Measurements from ENCODE around the gene PDZRN4.
"Not testable (repeated sequence)": the region's sequence is repeated elsewhere in the genome, so short reads cannot be mapped to it uniquely, and the experiment has no call there.

The PDZRN4 gene

DNA sequence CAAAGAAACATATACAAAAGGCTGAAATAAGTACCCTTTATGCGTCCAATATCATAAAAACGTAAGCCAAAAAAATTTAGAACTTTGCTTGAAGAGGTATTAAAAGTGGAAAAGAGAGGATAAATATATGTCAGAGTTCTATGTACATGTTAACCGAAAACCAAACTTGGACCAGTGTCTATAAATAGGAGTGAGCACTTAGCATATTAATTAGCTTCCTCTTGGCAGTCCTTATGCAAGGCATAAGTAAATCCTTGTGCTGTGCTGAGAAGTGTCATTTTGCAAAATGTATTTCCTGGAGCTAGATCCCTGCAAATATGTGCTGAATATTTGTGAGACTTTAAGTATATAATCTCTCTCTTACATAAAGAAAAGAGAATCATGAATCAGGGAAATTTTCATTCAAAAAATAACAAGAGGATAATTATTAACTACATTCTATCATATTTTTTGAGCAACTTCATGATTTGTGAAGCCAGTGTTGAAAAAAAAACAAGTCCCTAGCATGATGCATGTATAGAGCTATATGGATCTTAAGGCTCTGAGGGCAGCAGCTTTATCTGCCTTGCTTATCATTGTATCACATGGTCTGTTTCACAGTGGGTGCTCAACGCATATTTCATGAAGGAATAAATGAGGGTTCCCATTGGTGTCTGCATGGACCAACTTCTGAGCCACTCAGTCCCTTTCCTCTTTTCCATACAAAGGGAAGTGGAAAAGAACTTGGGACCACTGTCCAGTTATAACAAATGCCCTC lies 326.1 kb downstream of the PDZRN4 start:
- no peak for DNase-seq

- no peak for DNase-seq
Observed at GRCh38 chr12:41514907-41515306, 326.8 kb downstream of the PDZRN4 start.

DNA sequence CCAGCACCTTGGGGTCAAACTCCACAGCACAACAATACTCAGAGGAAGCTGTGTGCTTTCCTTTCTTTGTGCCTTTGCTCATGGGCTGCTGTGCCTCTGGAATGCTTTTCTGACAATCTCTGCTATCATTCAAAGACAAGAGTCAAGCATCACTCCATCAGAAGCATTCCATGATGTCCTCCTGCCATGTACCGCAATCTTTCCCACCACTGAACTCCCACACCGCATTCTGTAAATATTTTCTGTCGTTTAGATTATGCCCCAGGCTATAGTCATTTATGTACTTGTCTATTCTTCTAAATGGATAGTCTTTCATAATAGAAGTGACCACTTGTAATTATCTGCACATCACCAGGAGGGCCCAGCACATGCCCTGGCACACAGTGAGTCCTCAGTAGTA lies 327.8 kb downstream of the PDZRN4 start:
- DNase-seq: no peak

- no peak for DNase-seq
Observed at GRCh38 chr12:41520869-41521268, 332.7 kb downstream of the PDZRN4 start.

- peak; percentile 65 for DNase-seq
Observed at GRCh38 chr12:41521872-41522379, 333.8 kb downstream of the PDZRN4 start.

- DNase-seq: no peak
Observed at GRCh38 chr12:41527062-41527461, 338.9 kb downstream of the PDZRN4 start.

DNA sequence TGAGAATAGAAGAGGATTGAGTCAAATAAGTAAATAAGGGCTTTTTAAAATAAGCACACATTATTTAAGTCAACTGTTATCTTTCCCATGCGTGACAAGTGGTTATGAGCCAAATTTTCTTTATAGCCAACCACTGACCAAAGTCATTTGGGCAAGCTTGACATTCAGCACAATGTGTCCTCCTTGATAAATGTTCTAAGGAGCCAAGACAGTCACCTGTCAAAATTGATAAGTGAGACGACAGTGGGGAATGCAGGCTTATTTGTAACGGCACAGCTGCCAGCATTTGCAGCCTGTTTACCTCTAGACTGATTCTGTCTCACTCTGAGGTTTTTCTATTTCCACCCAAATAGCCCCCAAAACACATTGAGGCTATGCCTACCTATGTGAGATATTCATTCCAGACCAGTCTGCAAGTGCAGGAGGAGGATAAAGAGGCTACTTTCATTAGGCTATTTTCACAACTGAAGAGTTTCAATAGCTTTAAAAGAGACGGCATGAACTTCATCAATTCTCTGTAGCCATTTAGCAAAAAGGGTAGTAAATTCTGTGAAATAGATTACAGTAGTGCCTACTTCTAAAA lies 339.5 kb downstream of the PDZRN4 start:
- no peak for DNase-seq

GRCh38 chr12:41528874-41529273 lies 340.8 kb downstream of the PDZRN4 start:
- DNase-seq: no peak

- DNase-seq: no peak
Observed at GRCh38 chr12:41530441-41530840, 342.3 kb downstream of the PDZRN4 start.

DNA sequence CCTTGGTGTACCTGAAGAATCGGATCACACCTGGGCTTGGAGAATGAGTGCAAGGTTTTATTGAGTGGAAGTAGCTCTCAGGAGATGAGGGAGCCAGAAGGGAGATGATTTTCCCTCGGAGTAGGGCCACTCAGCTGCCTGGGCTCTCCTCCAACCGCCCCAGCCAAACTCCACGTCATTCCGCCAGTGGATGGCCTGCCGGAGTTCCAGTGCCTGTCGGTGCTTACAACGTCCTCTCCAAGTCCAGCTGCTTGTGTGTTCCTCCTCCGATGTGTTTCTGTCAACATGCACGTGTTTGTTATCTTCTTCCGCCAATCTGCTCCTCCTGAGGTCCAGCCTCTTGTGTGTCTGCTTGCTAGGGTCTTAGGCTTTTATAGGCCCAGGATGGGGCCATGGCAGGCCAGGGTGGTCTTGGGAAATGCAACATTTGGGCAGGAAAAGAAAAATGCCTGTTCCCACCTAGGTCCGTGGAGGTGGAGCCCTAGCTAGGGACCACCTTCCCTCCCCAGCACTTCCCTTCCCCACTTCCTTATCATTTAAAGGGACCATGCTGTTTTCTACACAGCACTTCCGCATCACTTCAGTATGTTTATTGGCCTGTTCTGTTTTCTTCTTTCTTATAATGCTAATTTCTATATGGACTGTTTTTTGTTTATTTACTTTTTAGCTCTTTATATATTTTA lies 343.2 kb downstream of the PDZRN4 start:
- DNase-seq: no peak

GRCh38 chr12:41532072-41532471 lies 344.0 kb downstream of the PDZRN4 start:
- DNase-seq: no peak

DNA sequence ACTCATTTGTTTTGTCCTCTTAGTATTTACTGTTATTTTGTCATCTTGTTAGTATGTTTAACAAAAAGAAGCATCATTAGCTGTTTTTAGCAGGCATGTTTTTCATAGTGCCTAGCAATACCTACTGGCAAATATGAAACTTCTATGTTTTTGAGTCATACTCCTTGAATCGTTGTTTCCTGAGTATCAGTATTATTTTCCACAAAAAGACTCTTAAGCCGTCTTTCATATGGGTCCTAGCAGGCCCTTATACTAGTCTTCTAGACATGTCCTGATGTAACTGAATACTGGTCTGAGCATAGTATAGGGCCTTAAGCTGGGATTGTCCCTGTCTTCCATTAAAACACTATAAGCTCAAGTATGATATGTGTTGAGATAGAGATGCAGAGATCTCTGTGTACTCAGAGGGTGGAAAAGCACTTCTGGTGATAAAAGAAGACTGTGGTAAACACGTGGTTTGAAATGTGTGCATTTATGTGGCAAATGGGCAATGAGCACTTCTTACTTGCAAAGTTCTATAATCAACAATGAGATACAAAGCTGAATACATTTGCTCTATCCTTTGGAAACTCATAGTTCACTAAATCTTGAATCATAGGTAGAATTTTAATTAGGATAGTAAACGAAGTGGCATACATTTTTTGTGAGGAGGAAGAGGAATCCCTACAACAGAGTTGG lies 348.8 kb downstream of the PDZRN4 start:
- DNase-seq: no peak

- no peak for DNase-seq
Observed at GRCh38 chr12:41537522-41537921, 349.4 kb downstream of the PDZRN4 start.

GRCh38 chr12:41545761-41546160 lies 357.6 kb downstream of the PDZRN4 start:
- DNase-seq: no peak

DNA sequence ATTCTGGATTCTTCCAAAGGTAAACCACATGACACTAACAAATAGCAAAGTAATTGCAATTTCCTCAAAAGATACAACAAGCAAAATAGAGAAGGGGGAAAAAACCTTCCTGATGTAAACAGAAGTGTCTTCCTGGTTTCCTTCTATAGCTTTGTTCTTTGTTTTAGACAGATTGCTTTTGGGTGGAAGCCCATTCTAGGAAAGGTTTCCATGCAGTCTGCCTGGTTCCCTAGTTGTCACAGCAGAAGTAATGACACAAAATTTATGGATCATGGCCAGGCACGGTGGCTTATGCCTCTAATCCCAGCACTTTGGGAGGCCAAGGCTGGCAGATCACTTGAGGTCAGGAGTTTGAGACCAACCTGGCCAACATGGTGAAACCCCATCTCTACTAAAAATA lies 359.0 kb downstream of the PDZRN4 start:
- not testable (repeated sequence) for DNase-seq

DNA sequence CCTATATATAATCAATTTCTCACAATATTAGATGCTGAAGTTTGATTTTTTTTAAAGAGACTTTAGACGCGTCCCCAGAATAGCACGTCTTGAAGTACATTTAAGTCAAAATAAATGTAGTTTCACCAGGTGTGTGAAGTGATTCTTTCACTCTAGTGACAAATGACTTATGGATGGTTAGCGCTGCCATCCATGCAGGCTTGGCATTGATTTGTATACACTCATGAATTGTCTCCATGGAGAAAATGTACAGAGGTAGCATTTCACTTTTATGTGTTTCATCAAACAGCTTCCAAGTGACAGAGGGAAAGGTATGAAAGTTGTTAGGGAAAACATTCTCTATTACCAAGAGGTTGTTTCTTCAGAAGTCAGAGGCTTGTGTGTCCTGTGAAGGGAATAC lies 360.8 kb downstream of the PDZRN4 start:
- no peak for DNase-seq

GRCh38 chr12:41552588-41552987 lies 364.5 kb downstream of the PDZRN4 start:
- no peak for DNase-seq

- no peak for DNase-seq
Observed at GRCh38 chr12:41556176-41556575, 368.1 kb downstream of the PDZRN4 start.

DNA sequence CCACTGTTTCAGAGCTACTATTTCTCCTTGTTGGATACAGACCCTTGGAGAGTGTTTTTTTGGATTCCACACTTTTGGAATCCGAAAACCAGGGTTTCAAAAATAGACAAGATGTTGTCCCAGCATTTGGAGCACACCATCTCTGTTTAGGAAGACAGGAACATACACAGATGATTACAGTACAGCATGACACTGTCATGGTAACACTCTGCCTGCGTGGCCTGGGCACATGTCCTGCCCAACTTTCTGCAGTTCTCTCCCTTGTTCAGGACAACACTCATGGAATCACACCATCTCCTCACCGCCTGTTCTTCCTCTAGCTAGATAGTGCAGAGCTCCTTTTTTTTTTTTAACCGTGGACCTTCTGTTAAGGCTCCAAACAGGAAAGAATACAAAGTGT lies 369.2 kb downstream of the PDZRN4 start:
- no peak for DNase-seq

DNA sequence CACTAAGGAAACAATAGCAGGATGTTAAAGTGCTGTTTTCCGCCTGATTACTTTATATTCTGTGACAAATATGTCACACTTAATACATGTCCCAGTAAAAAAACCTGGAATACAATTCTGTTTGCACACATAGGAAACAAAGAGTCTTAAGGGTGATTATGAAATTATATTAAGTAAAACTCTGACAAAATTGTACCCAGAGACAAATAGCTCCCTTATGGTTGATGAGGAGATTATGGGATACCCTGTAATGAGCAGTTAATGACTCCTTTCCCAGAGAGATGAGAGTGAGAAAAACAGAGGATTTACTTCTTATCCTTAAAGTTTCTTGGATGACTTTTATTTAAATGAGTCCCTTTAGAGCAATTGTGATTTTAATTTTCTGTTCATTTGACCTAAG lies 370.6 kb downstream of the PDZRN4 start:
- DNase-seq: no peak

GRCh38 chr12:41563051-41563450 lies 374.9 kb downstream of the PDZRN4 start:
- DNase-seq: no peak

DNA sequence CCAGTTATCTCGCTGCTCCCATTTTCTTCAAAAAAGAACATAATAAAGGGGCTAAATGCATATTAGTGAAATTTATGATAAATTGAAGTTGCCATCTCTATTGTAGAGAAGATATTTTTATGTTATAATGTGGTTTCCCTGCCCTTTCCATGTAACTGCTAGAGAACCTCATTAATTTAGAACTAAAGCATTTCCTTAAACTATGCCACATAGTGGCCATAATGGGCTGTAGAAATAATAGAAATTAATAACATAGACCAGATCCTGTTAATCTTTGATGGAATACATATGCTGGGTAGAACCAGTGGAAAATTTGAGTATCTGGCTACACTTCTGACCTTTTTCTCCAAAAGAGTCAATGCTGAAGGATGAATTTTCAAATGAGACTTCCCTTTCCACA lies 376.7 kb downstream of the PDZRN4 start:
- DNase-seq: no peak

DNA sequence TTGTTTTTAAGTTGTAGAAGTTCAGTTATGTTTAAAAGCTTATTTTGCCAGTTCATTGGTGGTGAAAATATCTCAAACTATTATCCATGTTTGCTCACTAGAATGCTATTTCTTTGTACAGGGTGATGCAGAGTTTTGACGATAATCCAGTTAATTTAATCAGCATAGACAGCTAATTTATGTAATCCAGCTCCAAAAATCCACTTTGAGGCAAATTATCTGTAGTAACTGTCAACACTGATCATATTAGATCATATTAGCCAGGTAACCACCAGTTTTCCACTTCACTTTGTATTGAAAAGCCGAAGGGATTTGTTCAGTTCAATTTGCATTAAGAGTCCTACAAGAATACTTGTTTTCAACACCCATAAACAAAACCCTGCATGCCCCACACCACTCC lies 378.6 kb downstream of the PDZRN4 start:
- DNase-seq: no peak

DNA sequence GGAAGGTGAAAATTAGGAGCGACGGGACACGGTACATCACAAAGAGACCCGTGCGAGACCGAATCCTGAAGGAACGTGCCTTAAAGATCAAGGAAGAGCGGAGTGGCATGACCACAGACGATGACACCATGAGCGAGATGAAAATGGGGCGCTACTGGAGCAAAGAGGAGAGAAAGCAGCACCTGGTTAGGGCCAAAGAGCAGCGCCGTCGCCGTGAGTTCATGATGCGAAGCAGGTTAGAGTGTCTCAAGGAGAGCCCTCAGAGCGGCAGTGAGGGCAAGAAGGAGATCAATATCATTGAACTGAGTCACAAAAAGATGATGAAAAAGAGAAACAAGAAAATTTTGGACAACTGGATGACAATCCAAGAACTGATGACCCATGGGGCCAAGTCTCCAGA lies 385.3 kb downstream of the PDZRN4 start:
- DNase-seq: no peak

Data from NCI-H524 treated with DMSO at 0.1 percent for 48 hours (cell line).